HG03066 (cell line): Measurements from ENCODE around the gene GBA3.

Source experiments
- ATAC-seq: cut with Tn5 transposase; IDR thresholded peaks from one replicate; pipeline ENCODE4 v1.9.1; 2021; ENCODE audit warnings: low read depth; ENCODE audit not compliant: unreplicated experiment

GBA3 gene

DNA sequence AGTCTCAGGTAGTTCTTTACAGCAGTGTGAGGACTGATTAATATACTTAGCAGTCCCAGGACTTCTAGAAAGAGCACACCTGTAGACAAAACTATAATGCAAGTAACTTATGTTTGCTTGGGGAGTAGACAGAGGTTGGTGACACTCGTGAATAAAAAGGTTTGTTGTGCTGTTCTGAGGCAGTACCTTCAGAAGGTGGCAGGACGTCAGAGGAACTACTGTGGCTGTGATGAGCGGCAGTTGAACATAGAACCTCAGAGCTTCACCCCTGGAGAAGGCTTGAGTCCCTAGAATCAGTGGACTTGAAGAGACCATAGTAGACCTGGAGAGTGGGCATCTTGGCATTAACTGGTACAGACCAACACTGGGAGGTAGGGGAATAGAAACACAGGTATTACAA lies 3.3 kb upstream of the GBA3 start:
- no peak for ATAC-seq

- no peak for ATAC-seq
Measured at GRCh38 chr4:22695029-22695428, 2.3 kb downstream of the GBA3 start.

GRCh38 chr4:22695917-22696316 lies 3.2 kb downstream of the GBA3 start:
- no peak for ATAC-seq

GRCh38 chr4:22703912-22704311 lies 11.2 kb downstream of the GBA3 start:
- no peak for ATAC-seq

DNA sequence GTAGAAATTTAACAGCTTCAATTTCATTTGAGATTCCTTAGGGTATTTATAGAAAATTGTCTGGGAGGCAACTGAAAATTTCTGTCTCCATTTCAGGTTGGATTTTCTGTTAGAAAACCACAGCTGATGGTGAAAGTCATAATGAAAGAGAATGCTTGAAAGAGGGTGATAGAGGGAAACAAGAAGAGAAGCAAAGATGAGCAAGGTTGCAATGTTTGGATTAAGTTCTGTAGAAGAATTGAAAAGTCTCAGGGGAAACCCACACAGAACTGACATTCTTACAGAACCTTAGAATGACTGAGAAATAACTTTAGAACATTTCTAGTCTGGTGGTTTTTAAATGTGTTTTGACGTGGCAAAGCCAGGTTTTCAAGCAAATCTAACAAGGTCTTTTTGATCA lies 14.7 kb downstream of the GBA3 start:
- no peak for ATAC-seq

- ATAC-seq, result no peak
Measured at GRCh38 chr4:22708961-22709360, 16.2 kb downstream of the GBA3 start.

DNA sequence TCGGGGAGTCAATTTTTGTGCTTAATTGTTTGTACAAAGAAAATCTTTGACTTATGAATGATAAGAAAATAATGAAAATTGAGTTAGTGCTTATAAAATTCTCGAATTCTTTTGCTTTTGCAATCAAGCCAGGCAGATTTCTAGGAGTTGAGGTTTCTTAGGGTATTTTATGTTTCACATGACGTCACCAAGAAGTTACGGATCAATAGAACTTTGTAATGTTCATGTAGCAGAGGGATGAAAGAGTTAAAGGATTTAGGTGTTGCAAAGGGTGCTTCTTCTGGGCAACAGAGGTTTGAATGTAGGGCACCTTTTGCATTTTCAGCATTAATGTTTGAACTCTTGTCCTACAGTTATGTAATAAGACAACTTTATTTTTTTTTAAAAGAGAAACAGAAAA lies 19.4 kb downstream of the GBA3 start:
- ATAC-seq, result no peak

DNA sequence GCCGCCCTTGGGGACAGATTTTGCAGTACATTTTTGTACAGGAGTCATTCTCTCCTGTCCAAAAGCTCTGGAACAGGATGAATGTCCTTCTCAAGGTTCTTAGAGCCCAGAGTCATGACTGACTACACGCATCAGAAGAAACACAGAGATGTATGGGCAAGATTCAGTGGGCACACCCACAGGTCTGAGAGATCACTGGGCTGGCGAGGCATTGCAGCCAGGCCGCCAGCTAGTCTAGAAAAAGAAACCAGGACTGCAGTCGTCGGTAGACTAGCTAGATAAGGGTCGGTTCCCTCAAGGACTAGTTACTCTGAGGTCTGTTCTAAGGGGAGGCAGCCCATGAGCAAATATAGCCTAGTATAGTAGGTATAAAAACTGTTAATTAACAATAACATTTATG lies 19.8 kb downstream of the GBA3 start:
- ATAC-seq, result no peak

DNA sequence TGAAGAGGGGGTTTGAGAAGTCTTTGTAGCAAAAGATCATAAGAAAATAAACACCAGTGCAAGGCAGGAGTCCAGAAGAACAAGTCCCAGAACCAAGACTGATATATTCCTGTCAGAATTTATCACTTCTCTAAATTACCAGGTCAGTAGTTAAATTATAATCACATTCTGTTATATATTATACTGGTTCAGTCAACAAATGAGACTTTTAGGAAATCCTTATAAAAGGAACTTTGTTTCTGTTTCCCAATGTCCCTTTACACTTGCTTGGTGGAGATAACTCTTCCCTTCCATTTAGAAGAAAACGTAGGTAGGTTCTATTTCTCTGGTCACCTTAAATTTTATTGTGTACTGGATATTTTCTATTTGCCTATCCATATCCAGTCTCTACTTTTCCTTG lies 21.1 kb downstream of the GBA3 start:
- no peak for ATAC-seq

DNA sequence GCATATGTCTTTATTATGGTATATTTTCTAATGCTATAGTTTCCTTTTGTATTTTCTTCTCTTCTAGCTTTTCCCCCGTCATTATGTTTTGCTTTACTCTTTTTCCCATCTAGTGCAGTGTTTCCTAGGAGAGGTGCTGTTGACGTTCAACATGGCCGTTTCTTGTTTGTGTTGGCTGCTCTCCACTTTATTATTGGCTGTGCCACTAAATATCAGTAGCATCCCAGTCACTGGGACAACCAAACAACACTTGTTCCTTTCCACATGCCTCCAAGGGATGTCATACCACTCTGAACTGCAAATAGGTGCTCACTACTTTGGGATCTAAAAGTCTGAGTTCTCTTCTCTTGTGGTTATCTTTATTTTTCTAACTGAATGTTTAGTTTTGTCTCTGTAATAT lies 26.5 kb downstream of the GBA3 start:
- ATAC-seq, result no peak

GRCh38 chr4:22720091-22720490 lies 27.4 kb downstream of the GBA3 start:
- ATAC-seq, result no peak

- no peak for ATAC-seq
Measured at GRCh38 chr4:22721204-22721603, 28.5 kb downstream of the GBA3 start.

DNA sequence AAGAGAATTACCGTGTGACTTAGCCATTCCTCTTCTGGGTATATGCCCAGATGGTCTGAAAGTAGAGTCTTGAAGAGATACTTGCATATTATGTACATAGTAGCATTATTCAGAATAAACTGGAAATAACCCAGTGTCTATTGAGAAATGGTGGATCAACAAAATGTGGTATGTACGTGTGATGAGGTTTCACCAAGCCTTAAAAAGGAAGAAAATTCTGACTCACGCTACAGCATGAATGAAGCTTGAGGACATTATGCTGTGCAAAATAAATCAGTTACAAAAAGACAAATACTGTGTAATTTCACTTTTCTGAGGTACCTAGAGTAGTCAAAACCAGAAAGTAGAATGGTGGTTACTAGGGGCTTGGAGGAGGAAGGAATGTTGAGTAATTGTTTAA lies 37.3 kb downstream of the GBA3 start:
- ATAC-seq, result no peak

DNA sequence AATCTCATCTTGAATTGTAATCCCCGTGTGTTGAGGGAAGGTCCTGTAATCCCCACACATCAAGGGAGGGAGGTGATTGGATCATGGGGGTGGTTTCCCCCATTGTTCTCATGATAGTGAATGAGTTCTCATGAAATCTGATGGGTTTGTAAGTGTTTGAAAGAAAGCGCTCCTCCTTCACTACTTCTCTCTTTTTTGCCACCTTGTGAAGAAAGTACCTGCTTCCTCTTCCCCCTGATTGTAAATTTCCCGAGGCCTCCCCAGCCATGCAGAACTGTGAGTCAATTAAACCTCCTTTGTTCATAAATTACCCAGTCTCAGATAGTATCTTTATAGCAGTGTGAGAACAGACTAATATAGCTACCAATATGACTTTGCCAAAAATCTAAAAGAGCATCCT lies 41.1 kb downstream of the GBA3 start:
- ATAC-seq, result no peak

DNA sequence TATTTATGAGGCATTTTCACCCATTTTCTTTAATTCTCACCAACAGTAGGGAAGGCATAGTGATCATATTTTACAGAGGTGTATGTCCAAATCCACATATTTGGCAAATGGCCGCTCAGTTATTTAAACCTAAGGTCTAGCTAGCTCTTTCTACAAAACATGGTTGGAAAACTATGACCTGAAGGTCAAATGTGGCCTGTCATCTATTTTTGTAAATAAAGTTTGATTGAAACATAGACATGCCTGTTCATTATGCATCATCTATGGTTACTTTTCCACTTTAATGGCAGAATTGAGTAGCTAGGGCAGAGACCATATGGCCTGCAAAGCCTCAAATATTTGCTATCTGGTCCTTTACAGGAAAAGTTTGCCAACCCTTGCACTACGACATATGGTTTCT lies 44.2 kb downstream of the GBA3 start:
- ATAC-seq, result no peak

DNA sequence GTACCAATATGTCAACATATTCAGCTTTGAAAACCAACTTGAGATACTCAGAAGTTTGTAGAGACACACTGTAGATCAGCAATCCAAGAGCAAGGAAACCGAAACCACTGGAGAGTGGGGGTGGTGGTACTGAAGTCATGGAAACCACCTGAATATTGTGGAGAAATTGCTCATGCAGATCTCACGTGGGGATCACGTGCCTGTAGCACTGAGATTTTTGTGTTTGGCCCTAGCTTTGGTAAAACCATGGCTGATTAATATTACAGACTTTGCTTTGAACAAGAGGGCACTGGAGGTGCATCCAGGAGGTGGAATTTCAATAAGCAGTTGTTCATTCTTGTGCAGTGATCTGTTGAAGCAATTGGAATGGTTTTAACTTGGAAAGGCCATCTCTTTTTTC lies 47.2 kb downstream of the GBA3 start:
- ATAC-seq, result no peak

DNA sequence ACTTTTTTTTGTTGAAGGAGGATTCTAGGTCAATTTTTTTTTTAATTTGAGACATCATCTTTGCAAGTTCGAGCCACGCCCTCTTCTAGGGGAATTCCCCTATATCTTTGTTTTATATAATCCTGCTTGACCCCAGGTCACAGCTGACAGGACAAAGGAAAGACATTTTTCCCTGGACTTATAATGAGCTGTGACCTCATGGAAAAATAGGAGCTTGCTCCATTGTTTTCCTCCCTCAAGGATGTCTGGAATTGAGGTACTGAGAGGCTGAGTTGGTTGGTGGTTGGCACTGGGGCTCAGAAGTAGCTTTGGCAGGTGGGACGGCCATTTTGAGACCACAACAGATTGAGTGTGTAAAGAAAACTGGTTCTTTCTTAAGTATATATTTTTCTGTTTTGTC lies 49.0 kb downstream of the GBA3 start:
- no peak for ATAC-seq

GRCh38 chr4:22743290-22743689 lies 50.6 kb downstream of the GBA3 start:
- ATAC-seq, result no peak

DNA sequence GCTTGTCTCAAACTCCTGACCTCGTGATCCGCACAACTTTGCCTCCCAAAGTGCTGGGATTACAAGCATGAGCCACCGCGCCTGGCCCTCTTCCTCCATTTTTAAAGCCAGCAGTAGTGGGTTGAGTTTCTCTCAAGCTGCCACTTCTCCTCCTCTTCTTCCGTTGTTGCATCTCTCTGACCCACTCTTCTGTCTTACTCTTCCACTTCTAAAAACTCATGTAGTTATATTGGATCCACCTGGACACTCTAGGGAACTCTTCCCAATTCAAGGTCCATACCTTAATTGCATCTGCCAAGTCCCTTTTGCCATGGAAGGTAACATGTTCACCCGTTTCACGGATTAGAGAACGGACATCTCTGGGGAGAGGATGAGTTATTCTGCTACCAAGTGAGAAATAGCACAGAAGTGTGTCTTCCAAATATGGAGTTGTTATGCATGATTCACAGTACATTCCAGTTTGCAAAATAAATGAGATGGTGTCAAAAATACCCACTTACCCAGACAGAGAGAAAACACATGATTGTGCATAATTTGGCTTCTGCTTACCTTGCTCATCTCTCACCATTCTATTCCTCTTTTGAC lies 51.8 kb downstream of the GBA3 start:
- ATAC-seq, result no peak

DNA sequence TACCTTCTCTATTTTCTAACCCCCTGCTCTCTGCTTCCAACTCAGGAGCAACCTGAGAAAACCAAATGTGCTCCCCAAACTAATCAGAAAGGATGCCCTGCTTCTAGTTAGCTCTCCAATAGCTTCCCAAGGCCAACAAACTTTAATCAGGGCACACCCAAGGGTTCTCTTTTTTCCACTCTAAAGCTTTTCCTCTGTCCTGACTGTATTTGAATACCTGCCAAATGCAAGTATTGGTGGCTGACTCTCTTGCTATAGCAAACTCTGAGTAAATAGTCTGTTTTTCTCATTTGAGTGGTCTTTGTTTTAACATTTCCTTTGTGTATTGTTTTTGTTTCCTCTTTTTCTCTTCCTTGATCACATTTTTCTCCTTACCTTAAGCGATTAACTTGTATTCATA lies 52.5 kb downstream of the GBA3 start:
- ATAC-seq, result no peak

GRCh38 chr4:22754116-22754515 lies 61.4 kb downstream of the GBA3 start:
- ATAC-seq, result no peak

DNA sequence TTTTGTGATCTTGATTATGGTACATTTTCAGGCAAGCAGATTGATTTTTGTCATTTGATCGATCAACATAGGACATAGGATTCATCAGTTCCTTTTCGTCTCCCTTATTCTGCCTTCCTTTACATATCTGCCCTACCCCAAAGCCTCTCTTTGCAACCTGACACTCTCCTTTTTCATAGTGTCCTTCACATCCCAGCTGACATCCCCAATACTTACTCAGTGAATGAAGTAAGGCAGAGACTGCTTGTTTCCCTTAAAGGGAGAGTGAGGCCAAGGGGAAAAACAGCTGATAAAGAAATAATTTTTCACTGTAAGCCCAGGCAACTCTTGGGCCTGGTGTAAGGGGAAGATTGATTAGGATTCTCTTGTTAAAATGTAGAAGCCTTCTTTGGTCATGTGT lies 69.8 kb downstream of the GBA3 start:
- no peak for ATAC-seq

DNA sequence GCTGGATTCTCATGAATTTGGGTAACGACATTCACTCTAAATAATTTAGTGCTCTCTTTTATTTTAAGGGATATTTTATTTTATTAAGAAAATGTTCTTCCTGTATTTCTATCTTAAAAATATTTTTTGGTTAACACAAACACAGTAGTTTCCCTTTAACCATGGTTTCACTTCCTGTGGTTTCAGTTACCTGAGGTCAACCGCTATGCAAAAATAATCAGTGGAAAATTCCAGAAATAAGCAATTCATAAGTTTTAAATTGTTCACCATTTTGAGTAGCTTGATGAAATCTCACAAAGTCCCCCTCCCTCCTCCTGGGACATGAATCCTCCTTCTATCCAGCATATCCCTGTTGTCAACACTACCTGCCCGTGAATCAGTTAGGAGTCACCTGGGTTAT lies 71.4 kb downstream of the GBA3 start:
- ATAC-seq, result no peak
